ENCODE measurements around the gene SHB.

SHB gene

GRCh38 chr9:37947471-37947870, 121.6 kb downstream of the SHB start:
- Histone ChIP-seq H3K9me3 (replicated peaks in 1 of 2; ENCODE audit: control insufficient read depth in 2 of 2, insufficient read depth in 1 of 2, low read depth in 1 of 2, low read length in 2 of 2) (no peaks in the 10 kb centered on the region), H3K23ac (ENCODE audit: low read depth, low read length, poor library complexity) (no peak overlapping the region), H2BK15ac (ENCODE audit: low read length) (no peak overlapping the region), H2BK12ac (ENCODE audit: low read length) (no peak overlapping the region), H2BK120ac (ENCODE audit: low read depth, low read length) (no peak overlapping the region), H3K36me3 (replicated peaks in 1 of 2; ENCODE audit: control insufficient read depth in 2 of 2, insufficient read depth in 2 of 2, low read length in 2 of 2) (no peaks in the 10 kb centered on the region), H3K4me2 (ENCODE audit: insufficient read depth, low read length, poor library complexity, severe bottlenecking) (no peak overlapping the region), H3K9ac (ENCODE audit: low read depth, low read length, poor library complexity) (no peak overlapping the region), H3K14ac (ENCODE audit: low read length) (no peak overlapping the region), H3K4ac (ENCODE audit: low read length) (no peak overlapping the region), H3K4me1 (ENCODE audit: control insufficient read depth in 2 of 2, insufficient read depth in 1 of 2, low read depth in 1 of 2, low read length in 2 of 2) (peaks cover 0 to 28% of the 10 kb centered on the region in 2 donors), H4K8ac (ENCODE audit: low read depth, low read length) (no peak overlapping the region), H4K91ac (ENCODE audit: low read depth, low read length, poor library complexity) (no peak overlapping the region), H2BK5ac (ENCODE audit: low read length) (no peak overlapping the region), H3K18ac (ENCODE audit: low read length) (no peak overlapping the region), H3K27ac (replicated peaks; ENCODE audit: low read length) (no peak overlapping the region), H3K27me3 (ENCODE audit: control insufficient read depth in 3 of 3, insufficient read depth in 3 of 3, low read depth in 1 of 3, low read length in 3 of 3) (no peaks in the 10 kb centered on the region), H3K4me3 (ENCODE audit: low read length in 2 of 2) (no peak overlapping the region), H3K79me1 (ENCODE audit: low read depth, low read length) (no peaks in the 10 kb centered on the region), H2AFZ (ENCODE audit: low read length) (no peak overlapping the region), H2AK5ac (ENCODE audit: low read depth, low read length) (no peak overlapping the region)
- WGBS, 2 donors (ENCODE audit: extremely low coverage in 2 of 2, insufficient read length in 2 of 2, insufficient replicate concordance in 1 of 2): no CpG with 5 or more reads among the region's 7 CpGs
- no peak for DNase-seq (ENCODE audit: low spot score)

- H2AK5ac ChIP-seq (ENCODE audit: low read depth, low read length): no peak overlapping the region
- H2BK15ac ChIP-seq (ENCODE audit: low read length): no peak overlapping the region
- no peak overlapping the region for H2BK120ac ChIP-seq (ENCODE audit: low read depth, low read length)
- peak overlapping the region; percentile 63 for H3K18ac ChIP-seq (ENCODE audit: low read length)
- H3K4ac ChIP-seq (ENCODE audit: low read length): no peak overlapping the region
- no peaks in the 10 kb centered on the region for H3K36me3 ChIP-seq (replicated peaks in 1 of 2; ENCODE audit: control insufficient read depth in 2 of 2, insufficient read depth in 2 of 2, low read length in 2 of 2)
- no peak overlapping the region for H4K8ac ChIP-seq (ENCODE audit: low read depth, low read length)
- WGBS, 2 donors (ENCODE audit: extremely low coverage in 2 of 2, insufficient read length in 2 of 2, insufficient replicate concordance in 1 of 2): no CpG with 5 or more reads among the region's 7 CpGs
- no peak overlapping the region for H3K9ac ChIP-seq (ENCODE audit: low read depth, low read length, poor library complexity)
- DNase-seq (ENCODE audit: low spot score): no peak
- H3K27ac ChIP-seq (replicated peaks; ENCODE audit: low read length): no peak overlapping the region
- H4K91ac ChIP-seq (ENCODE audit: low read depth, low read length, poor library complexity): peak overlapping the region; percentile 16
- no peaks in the 10 kb centered on the region for H3K27me3 ChIP-seq (ENCODE audit: control insufficient read depth in 3 of 3, insufficient read depth in 3 of 3, low read depth in 1 of 3, low read length in 3 of 3)
- H2BK12ac ChIP-seq (ENCODE audit: low read length): no peak overlapping the region
- no peak overlapping the region for H2AFZ ChIP-seq (ENCODE audit: low read length)
- no peaks in the 10 kb centered on the region for H3K9me3 ChIP-seq (replicated peaks in 1 of 2; ENCODE audit: control insufficient read depth in 2 of 2, insufficient read depth in 1 of 2, low read depth in 1 of 2, low read length in 2 of 2)
- H3K23ac ChIP-seq (ENCODE audit: low read depth, low read length, poor library complexity): peak overlapping the region; percentile 37
- no peak overlapping the region for H3K4me3 ChIP-seq (ENCODE audit: low read length in 2 of 2)
- H3K14ac ChIP-seq (ENCODE audit: low read length): no peak overlapping the region
- no peak overlapping the region for H3K4me2 ChIP-seq (ENCODE audit: insufficient read depth, low read length, poor library complexity, severe bottlenecking)
- H3K4me1 ChIP-seq (ENCODE audit: control insufficient read depth in 2 of 2, insufficient read depth in 1 of 2, low read depth in 1 of 2, low read length in 2 of 2): peaks cover 0 to 28% of the 10 kb centered on the region in 2 donors
- no peaks in the 10 kb centered on the region for H3K79me1 ChIP-seq (ENCODE audit: low read depth, low read length)
- peak overlapping the region; percentile 1 for H2BK5ac ChIP-seq (ENCODE audit: low read length)
Measured at GRCh38 chr9:37946971-37947370, 122.1 kb downstream of the SHB start.

- no peak for DNase-seq (ENCODE audit: low spot score)
- H3K36me3 ChIP-seq (replicated peaks in 1 of 2; ENCODE audit: control insufficient read depth in 2 of 2, insufficient read depth in 2 of 2, low read length in 2 of 2): no peaks in the 10 kb centered on the region
Measured at GRCh38 chr9:37946041-37946440, 123.0 kb downstream of the SHB start.

GRCh38 chr9:37944671-37945481, 124.2 kb downstream of the SHB start:
- no peak overlapping the region for H3K14ac ChIP-seq (ENCODE audit: low read length)
- H2BK5ac ChIP-seq (ENCODE audit: low read length): no peak overlapping the region
- peak overlapping the region; percentile 73 for H3K18ac ChIP-seq (ENCODE audit: low read length)
- H4K91ac ChIP-seq (ENCODE audit: low read depth, low read length, poor library complexity): peak overlapping the region; percentile 26
- H2AFZ ChIP-seq (ENCODE audit: low read length): no peak overlapping the region
- peak overlapping the region; percentile 85 for H2AK5ac ChIP-seq (ENCODE audit: low read depth, low read length)
- no peak overlapping the region for H3K4me2 ChIP-seq (ENCODE audit: insufficient read depth, low read length, poor library complexity, severe bottlenecking)
- H3K27me3 ChIP-seq (ENCODE audit: control insufficient read depth in 3 of 3, insufficient read depth in 3 of 3, low read depth in 1 of 3, low read length in 3 of 3): no peaks in the 10 kb centered on the region
- H3K27ac ChIP-seq (replicated peaks; ENCODE audit: low read length): no peak overlapping the region
- no peaks in the 10 kb centered on the region for H3K79me1 ChIP-seq (ENCODE audit: low read depth, low read length)
- no peak overlapping the region for H3K9ac ChIP-seq (ENCODE audit: low read depth, low read length, poor library complexity)
- peak overlapping the region; percentile 32 for H3K23ac ChIP-seq (ENCODE audit: low read depth, low read length, poor library complexity)
- H3K4me3 ChIP-seq (ENCODE audit: low read length in 2 of 2): no peak overlapping the region
- H3K36me3 ChIP-seq (replicated peaks in 1 of 2; ENCODE audit: control insufficient read depth in 2 of 2, insufficient read depth in 2 of 2, low read length in 2 of 2): no peaks in the 10 kb centered on the region
- no peak overlapping the region for H4K8ac ChIP-seq (ENCODE audit: low read depth, low read length)
- H2BK120ac ChIP-seq (ENCODE audit: low read depth, low read length): no peak overlapping the region
- no peaks in the 10 kb centered on the region for H3K9me3 ChIP-seq (replicated peaks in 1 of 2; ENCODE audit: control insufficient read depth in 2 of 2, insufficient read depth in 1 of 2, low read depth in 1 of 2, low read length in 2 of 2)
- H2BK15ac ChIP-seq (ENCODE audit: low read length): peak overlapping the region; percentile 85
- DNase-seq (ENCODE audit: low spot score): peak; percentile 31
- H2BK12ac ChIP-seq (ENCODE audit: low read length): peak overlapping the region; percentile 76
- H3K4me1 ChIP-seq (ENCODE audit: control insufficient read depth in 2 of 2, insufficient read depth in 1 of 2, low read depth in 1 of 2, low read length in 2 of 2): peaks cover 0 to 28% of the 10 kb centered on the region in 2 donors
- no peak overlapping the region for H3K4ac ChIP-seq (ENCODE audit: low read length)
- WGBS, 2 donors (ENCODE audit: extremely low coverage in 2 of 2, insufficient read length in 2 of 2, insufficient replicate concordance in 1 of 2): no CpG with 5 or more reads among the region's 9 CpGs

More at GRCh38 chr9:37946041-37946440, 123.0 kb downstream of the SHB start:
- no peaks in the 10 kb centered on the region for H3K9me3 ChIP-seq (replicated peaks in 1 of 2; ENCODE audit: control insufficient read depth in 2 of 2, insufficient read depth in 1 of 2, low read depth in 1 of 2, low read length in 2 of 2)
- no peak overlapping the region for H2AK5ac ChIP-seq (ENCODE audit: low read depth, low read length)
- WGBS, 2 donors (ENCODE audit: extremely low coverage in 2 of 2, insufficient read length in 2 of 2, insufficient replicate concordance in 1 of 2): no CpG with 5 or more reads among the region's 8 CpGs
- no peak overlapping the region for H4K8ac ChIP-seq (ENCODE audit: low read depth, low read length)
- H3K18ac ChIP-seq (ENCODE audit: low read length): peak overlapping the region; percentile 5
- H3K23ac ChIP-seq (ENCODE audit: low read depth, low read length, poor library complexity): peak overlapping the region; percentile 19
- peak overlapping the region; percentile 71 for H2BK15ac ChIP-seq (ENCODE audit: low read length)
- H2BK5ac ChIP-seq (ENCODE audit: low read length): peak overlapping the region; percentile 1
- no peak overlapping the region for H2BK12ac ChIP-seq (ENCODE audit: low read length)
- H3K14ac ChIP-seq (ENCODE audit: low read length): no peak overlapping the region
- H3K4ac ChIP-seq (ENCODE audit: low read length): no peak overlapping the region
- no peak overlapping the region for H2BK120ac ChIP-seq (ENCODE audit: low read depth, low read length)
- H3K4me3 ChIP-seq (ENCODE audit: low read length in 2 of 2): no peak overlapping the region
- H3K27me3 ChIP-seq (ENCODE audit: control insufficient read depth in 3 of 3, insufficient read depth in 3 of 3, low read depth in 1 of 3, low read length in 3 of 3): no peaks in the 10 kb centered on the region
- no peaks in the 10 kb centered on the region for H3K79me1 ChIP-seq (ENCODE audit: low read depth, low read length)
- H2AFZ ChIP-seq (ENCODE audit: low read length): no peak overlapping the region
- no peak overlapping the region for H4K91ac ChIP-seq (ENCODE audit: low read depth, low read length, poor library complexity)
- no peak overlapping the region for H3K4me2 ChIP-seq (ENCODE audit: insufficient read depth, low read length, poor library complexity, severe bottlenecking)
- peak overlapping the region; percentile 31 for H3K9ac ChIP-seq (ENCODE audit: low read depth, low read length, poor library complexity)
- H3K4me1 ChIP-seq (ENCODE audit: control insufficient read depth in 2 of 2, insufficient read depth in 1 of 2, low read depth in 1 of 2, low read length in 2 of 2): peaks cover 0 to 28% of the 10 kb centered on the region in 2 donors
- H3K27ac ChIP-seq (replicated peaks; ENCODE audit: low read length): no peak overlapping the region
